Measurements from ENCODE around the gene KIF25.

DNA sequence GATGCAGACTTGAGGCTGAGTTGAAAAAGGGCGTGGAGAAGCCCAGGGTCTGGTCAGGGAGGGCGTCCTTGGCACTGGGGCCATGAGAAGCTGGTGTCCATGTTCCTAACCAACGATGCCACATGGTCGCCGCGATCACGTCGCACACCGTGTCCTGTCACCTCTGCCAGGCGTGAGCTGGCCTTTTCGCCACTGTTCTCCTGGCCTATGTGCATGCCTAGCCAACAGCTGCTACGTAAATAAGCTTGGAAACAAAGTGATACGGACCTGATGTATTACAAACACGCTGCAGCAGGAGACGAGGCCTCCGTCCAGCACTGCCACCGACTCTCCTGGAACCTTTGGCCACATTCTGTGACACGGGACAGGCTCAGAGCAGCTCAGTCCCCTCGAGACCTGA is 22.0 kb upstream of the KIF25 start:
- TF ChIP-seq POLR2A (IDR thresholded peaks at IDR 0.05): no peak
- no peak for TF ChIP-seq CTCF (IDR thresholded peaks at IDR 0.05)
- TF ChIP-seq POLR2AphosphoS5 (IDR thresholded peaks at IDR 0.05): no peak
- no peak for TF ChIP-seq EP300 (IDR thresholded peaks at IDR 0.05)
